ENCODE data around the gene ZNF385A.

The ZNF385A gene

GRCh38 chr12:54411391-54412241 lies 27.1 kb upstream of the ZNF385A start:
- Histone ChIP-seq H3K4ac (ENCODE audit: low read length) (no peak overlapping the region), H3K9ac (ENCODE audit: low read depth, low read length, poor library complexity) (no peak overlapping the region), H2AFZ (ENCODE audit: low read length) (no peak overlapping the region), H3K27me3 (ENCODE audit: control insufficient read depth in 3 of 3, insufficient read depth in 3 of 3, low read depth in 1 of 3, low read length in 3 of 3) (no peaks in the 10 kb centered on the region), H3K4me1 (ENCODE audit: control insufficient read depth in 2 of 2, insufficient read depth in 1 of 2, low read depth in 1 of 2, low read length in 2 of 2) (peaks cover 0 to 3% of the 10 kb centered on the region in 2 donors), H3K36me3 (replicated peaks in 1 of 2; ENCODE audit: control insufficient read depth in 2 of 2, insufficient read depth in 2 of 2, low read length in 2 of 2) (peaks cover 21 to 22% of the 10 kb centered on the region in 2 donors), H2BK12ac (ENCODE audit: low read length) (no peak overlapping the region), H4K91ac (ENCODE audit: low read depth, low read length, poor library complexity) (no peak overlapping the region), H3K9me3 (replicated peaks in 1 of 2; ENCODE audit: control insufficient read depth in 2 of 2, insufficient read depth in 1 of 2, low read depth in 1 of 2, low read length in 2 of 2) (no peaks in the 10 kb centered on the region), H4K8ac (ENCODE audit: low read depth, low read length) (no peak overlapping the region), H3K14ac (ENCODE audit: low read length) (no peak overlapping the region), H3K18ac (ENCODE audit: low read length) (no peak overlapping the region), H2AK5ac (ENCODE audit: low read depth, low read length) (no peak overlapping the region), H3K4me3 (ENCODE audit: low read length in 2 of 2) (peak overlapping the region in 1 of 2 donors; percentile 64), H3K27ac (replicated peaks; ENCODE audit: low read length) (no peak overlapping the region), H2BK120ac (ENCODE audit: low read depth, low read length) (no peak overlapping the region), H2BK15ac (ENCODE audit: low read length) (no peak overlapping the region), H3K4me2 (ENCODE audit: insufficient read depth, low read length, poor library complexity, severe bottlenecking) (no peak overlapping the region), H3K79me1 (ENCODE audit: low read depth, low read length) (peaks cover 7% of the 10 kb centered on the region), H3K23ac (ENCODE audit: low read depth, low read length, poor library complexity) (no peak overlapping the region), H2BK5ac (ENCODE audit: low read length) (no peak overlapping the region)
- WGBS, 2 donors (ENCODE audit: extremely low coverage in 2 of 2, insufficient read length in 2 of 2, insufficient replicate concordance in 1 of 2), result no CpG with 5 or more reads among the region's 10 CpGs
- no peak for DNase-seq (ENCODE audit: low spot score)

DNA sequence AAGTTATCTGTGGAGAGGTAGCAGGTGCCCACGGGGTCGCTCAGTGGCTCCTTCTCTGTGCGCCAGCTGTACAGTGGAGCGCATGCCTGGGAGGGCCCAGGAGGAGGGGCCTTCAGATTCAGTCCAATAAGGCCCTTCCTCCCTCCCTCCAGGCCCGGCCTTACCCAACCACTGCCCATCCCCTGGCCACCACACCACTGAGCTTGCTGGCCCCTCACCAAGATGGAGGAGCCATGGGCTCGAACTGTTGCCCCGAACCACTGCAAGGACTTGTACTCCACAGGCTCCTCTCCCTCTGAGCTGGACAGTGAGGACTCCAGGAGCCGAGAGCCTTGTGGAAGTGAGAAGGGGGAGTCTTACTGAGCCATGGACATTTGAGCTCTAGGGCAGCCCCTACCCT lies 24.7 kb upstream of the ZNF385A start:
- Histone ChIP-seq H2BK120ac (ENCODE audit: low read depth, low read length) (no peak overlapping the region), H3K36me3 (replicated peaks in 1 of 2; ENCODE audit: control insufficient read depth in 2 of 2, insufficient read depth in 2 of 2, low read length in 2 of 2) (peaks cover 36 to 39% of the 10 kb centered on the region in 2 donors), H2BK5ac (ENCODE audit: low read length) (no peak overlapping the region), H3K9ac (ENCODE audit: low read depth, low read length, poor library complexity) (no peak overlapping the region), H4K8ac (ENCODE audit: low read depth, low read length) (no peak overlapping the region), H2BK15ac (ENCODE audit: low read length) (no peak overlapping the region), H3K4me3 (ENCODE audit: low read length in 2 of 2) (no peak overlapping the region), H3K9me3 (replicated peaks in 1 of 2; ENCODE audit: control insufficient read depth in 2 of 2, insufficient read depth in 1 of 2, low read depth in 1 of 2, low read length in 2 of 2) (no peaks in the 10 kb centered on the region), H2AK5ac (ENCODE audit: low read depth, low read length) (no peak overlapping the region), H3K4me1 (ENCODE audit: control insufficient read depth in 2 of 2, insufficient read depth in 1 of 2, low read depth in 1 of 2, low read length in 2 of 2) (peaks cover 0 to 3% of the 10 kb centered on the region in 2 donors), H3K79me1 (ENCODE audit: low read depth, low read length) (peaks cover 5% of the 10 kb centered on the region), H3K27ac (replicated peaks; ENCODE audit: low read length) (no peak overlapping the region), H3K14ac (ENCODE audit: low read length) (no peak overlapping the region), H3K4me2 (ENCODE audit: insufficient read depth, low read length, poor library complexity, severe bottlenecking) (no peak overlapping the region), H4K91ac (ENCODE audit: low read depth, low read length, poor library complexity) (no peak overlapping the region), H2AFZ (ENCODE audit: low read length) (no peak overlapping the region), H3K23ac (ENCODE audit: low read depth, low read length, poor library complexity) (no peak overlapping the region), H2BK12ac (ENCODE audit: low read length) (no peak overlapping the region), H3K4ac (ENCODE audit: low read length) (no peak overlapping the region), H3K27me3 (ENCODE audit: control insufficient read depth in 3 of 3, insufficient read depth in 3 of 3, low read depth in 1 of 3, low read length in 3 of 3) (no peaks in the 10 kb centered on the region), H3K18ac (ENCODE audit: low read length) (no peak overlapping the region)
- WGBS, 2 donors (ENCODE audit: extremely low coverage in 2 of 2, insufficient read length in 2 of 2, insufficient replicate concordance in 1 of 2), result no CpG with 5 or more reads among the region's 8 CpGs
- no peak for DNase-seq (ENCODE audit: low spot score)

DNA sequence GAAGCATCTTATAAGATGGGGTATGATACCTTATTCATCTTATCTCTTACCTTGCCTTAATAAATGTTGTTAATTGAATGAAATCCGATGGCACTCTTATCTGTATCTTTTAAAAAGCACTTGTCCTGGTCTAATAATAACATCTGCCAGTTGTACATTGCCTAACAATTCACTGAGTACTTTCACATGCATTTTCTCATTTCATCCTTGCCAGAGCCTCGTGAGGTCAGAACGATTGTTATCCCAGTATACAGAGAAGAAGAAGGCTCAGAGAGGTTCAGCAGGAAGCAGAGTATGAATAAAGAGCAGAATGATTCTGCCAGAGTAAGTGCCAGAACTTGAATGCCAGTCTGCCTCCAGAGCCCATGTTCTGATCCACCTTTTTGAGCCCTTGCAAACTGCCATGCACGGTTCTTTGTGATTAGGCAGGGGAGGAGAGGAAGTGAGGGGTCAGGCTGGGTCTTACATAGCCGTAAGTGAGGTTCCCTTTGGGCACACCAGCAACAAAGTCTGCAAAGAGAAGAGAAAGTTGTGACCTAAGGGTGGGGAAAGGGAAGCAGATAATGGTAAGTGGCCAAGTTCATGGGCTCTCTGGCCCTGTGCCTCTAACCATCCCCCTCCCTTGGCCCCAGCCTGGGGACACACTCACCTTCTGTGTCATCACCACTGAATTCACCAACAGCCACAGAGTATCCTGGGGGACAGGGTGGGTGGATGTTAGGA lies 22.8 kb upstream of the ZNF385A start:
- Histone ChIP-seq H3K18ac (ENCODE audit: low read length) (no peak overlapping the region), H3K9ac (ENCODE audit: low read depth, low read length, poor library complexity) (no peak overlapping the region), H3K4me2 (ENCODE audit: insufficient read depth, low read length, poor library complexity, severe bottlenecking) (no peak overlapping the region), H2BK5ac (ENCODE audit: low read length) (no peak overlapping the region), H3K4me1 (ENCODE audit: control insufficient read depth in 2 of 2, insufficient read depth in 1 of 2, low read depth in 1 of 2, low read length in 2 of 2) (peaks cover 0 to 3% of the 10 kb centered on the region in 2 donors), H3K4me3 (ENCODE audit: low read length in 2 of 2) (no peak overlapping the region), H2BK15ac (ENCODE audit: low read length) (no peak overlapping the region), H2BK12ac (ENCODE audit: low read length) (no peak overlapping the region), H3K4ac (ENCODE audit: low read length) (no peak overlapping the region), H3K23ac (ENCODE audit: low read depth, low read length, poor library complexity) (no peak overlapping the region), H3K27me3 (ENCODE audit: control insufficient read depth in 3 of 3, insufficient read depth in 3 of 3, low read depth in 1 of 3, low read length in 3 of 3) (no peaks in the 10 kb centered on the region), H3K14ac (ENCODE audit: low read length) (no peak overlapping the region), H4K8ac (ENCODE audit: low read depth, low read length) (no peak overlapping the region), H2BK120ac (ENCODE audit: low read depth, low read length) (no peak overlapping the region), H2AFZ (ENCODE audit: low read length) (no peak overlapping the region), H4K91ac (ENCODE audit: low read depth, low read length, poor library complexity) (no peak overlapping the region), H3K79me1 (ENCODE audit: low read depth, low read length) (peaks cover 3% of the 10 kb centered on the region), H3K36me3 (replicated peaks in 1 of 2; ENCODE audit: control insufficient read depth in 2 of 2, insufficient read depth in 2 of 2, low read length in 2 of 2) (peaks cover 52 to 56% of the 10 kb centered on the region in 2 donors), H2AK5ac (ENCODE audit: low read depth, low read length) (no peak overlapping the region), H3K9me3 (replicated peaks in 1 of 2; ENCODE audit: control insufficient read depth in 2 of 2, insufficient read depth in 1 of 2, low read depth in 1 of 2, low read length in 2 of 2) (no peaks in the 10 kb centered on the region), H3K27ac (replicated peaks; ENCODE audit: low read length) (no peak overlapping the region)
- no peak for DNase-seq (ENCODE audit: low spot score)
- WGBS, 2 donors (ENCODE audit: extremely low coverage in 2 of 2, insufficient read length in 2 of 2, insufficient replicate concordance in 1 of 2), result no CpG with 5 or more reads among the region's 5 CpGs

GRCh38 chr12:54405573-54405972 lies 21.0 kb upstream of the ZNF385A start:
- Histone ChIP-seq H3K9me3 (replicated peaks in 1 of 2; ENCODE audit: control insufficient read depth in 2 of 2, insufficient read depth in 1 of 2, low read depth in 1 of 2, low read length in 2 of 2) (no peaks in the 10 kb centered on the region), H3K27me3 (ENCODE audit: control insufficient read depth in 3 of 3, insufficient read depth in 3 of 3, low read depth in 1 of 3, low read length in 3 of 3) (no peaks in the 10 kb centered on the region)
- WGBS, 2 donors (ENCODE audit: extremely low coverage in 2 of 2, insufficient read length in 2 of 2, insufficient replicate concordance in 1 of 2), result no CpG with 5 or more reads among the region's 7 CpGs

More at GRCh38 chr12:54405573-54405972, 21.0 kb upstream of the ZNF385A start:
- Histone ChIP-seq H3K4me3 (ENCODE audit: low read length in 2 of 2) (no peak overlapping the region), H3K14ac (ENCODE audit: low read length) (no peak overlapping the region), H3K36me3 (replicated peaks in 1 of 2; ENCODE audit: control insufficient read depth in 2 of 2, insufficient read depth in 2 of 2, low read length in 2 of 2) (peaks cover 64 to 67% of the 10 kb centered on the region in 2 donors), H3K18ac (ENCODE audit: low read length) (no peak overlapping the region), H2BK5ac (ENCODE audit: low read length) (no peak overlapping the region), H4K8ac (ENCODE audit: low read depth, low read length) (no peak overlapping the region), H3K27ac (replicated peaks; ENCODE audit: low read length) (no peak overlapping the region), H3K4me2 (ENCODE audit: insufficient read depth, low read length, poor library complexity, severe bottlenecking) (no peak overlapping the region), H2BK120ac (ENCODE audit: low read depth, low read length) (no peak overlapping the region), H4K91ac (ENCODE audit: low read depth, low read length, poor library complexity) (no peak overlapping the region), H3K4me1 (ENCODE audit: control insufficient read depth in 2 of 2, insufficient read depth in 1 of 2, low read depth in 1 of 2, low read length in 2 of 2) (no peaks in the 10 kb centered on the region), H3K23ac (ENCODE audit: low read depth, low read length, poor library complexity) (no peak overlapping the region), H2AK5ac (ENCODE audit: low read depth, low read length) (no peak overlapping the region), H2BK15ac (ENCODE audit: low read length) (no peak overlapping the region), H2AFZ (ENCODE audit: low read length) (no peak overlapping the region), H3K79me1 (ENCODE audit: low read depth, low read length) (no peaks in the 10 kb centered on the region), H3K9ac (ENCODE audit: low read depth, low read length, poor library complexity) (no peak overlapping the region), H2BK12ac (ENCODE audit: low read length) (no peak overlapping the region), H3K4ac (ENCODE audit: low read length) (no peak overlapping the region)
- DNase-seq (ENCODE audit: low spot score), result no peak

All from neuronal stem cell (in vitro differentiated cells).